ENCODE data around the gene TOR1A.
"Not testable (repeated sequence)": the region's sequence is repeated elsewhere in the genome, so short reads cannot be mapped to it uniquely, and the experiment has no call there.

Gene TOR1A

GRCh38 chr9:129822898-129823541 lies 916 bp downstream of the TOR1A start:
- DNase-seq (ENCODE audit: low spot score): no peak

DNA sequence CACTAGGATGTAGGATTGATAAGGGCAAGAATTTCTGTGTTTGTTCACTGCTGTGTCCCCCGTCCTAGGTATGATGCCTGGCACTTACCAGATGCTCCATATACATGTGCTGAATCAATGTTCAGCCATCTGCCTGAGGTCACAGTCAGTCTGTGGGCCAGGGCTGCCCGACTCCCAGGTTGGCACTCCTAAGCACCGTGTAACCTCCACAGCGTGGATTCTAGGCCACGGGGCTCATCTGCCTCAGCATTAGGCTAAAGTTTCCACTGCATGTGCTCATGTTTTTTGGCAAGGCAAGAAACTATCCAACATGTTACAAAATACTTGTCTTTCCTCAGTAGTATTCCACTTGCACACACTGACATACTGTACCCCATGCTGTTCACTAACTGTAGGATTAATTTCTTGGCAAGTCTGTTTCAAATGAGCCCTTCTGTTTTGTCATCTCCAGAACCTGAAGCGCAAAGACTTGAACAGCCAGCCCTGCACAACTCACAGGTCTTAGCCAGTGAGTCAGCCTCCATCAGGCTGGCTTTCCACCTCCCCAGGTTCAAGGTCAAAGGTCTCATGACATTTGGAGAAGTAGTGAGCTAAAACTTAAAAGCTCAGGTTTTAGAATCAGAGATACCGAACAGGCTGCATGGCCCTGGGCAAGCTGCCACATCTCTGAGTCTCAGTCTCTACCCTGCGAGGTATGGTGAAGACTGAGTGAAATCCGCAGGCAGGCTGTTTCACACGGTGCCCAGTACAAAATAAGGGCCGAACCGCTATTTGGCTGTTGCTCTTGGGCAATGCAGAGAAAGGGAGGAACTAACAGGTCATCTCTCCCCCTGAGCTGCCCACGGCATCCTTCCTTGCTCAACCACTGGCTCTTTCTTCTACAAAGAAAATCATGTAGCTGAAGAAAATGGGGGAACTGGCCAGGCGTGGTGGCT lies 7.2 kb downstream of the TOR1A start:
- no peak for DNase-seq (ENCODE audit: low spot score)

GRCh38 chr9:129815278-129815677 lies 8.7 kb downstream of the TOR1A start:
- DNase-seq (ENCODE audit: low spot score): no peak

DNA sequence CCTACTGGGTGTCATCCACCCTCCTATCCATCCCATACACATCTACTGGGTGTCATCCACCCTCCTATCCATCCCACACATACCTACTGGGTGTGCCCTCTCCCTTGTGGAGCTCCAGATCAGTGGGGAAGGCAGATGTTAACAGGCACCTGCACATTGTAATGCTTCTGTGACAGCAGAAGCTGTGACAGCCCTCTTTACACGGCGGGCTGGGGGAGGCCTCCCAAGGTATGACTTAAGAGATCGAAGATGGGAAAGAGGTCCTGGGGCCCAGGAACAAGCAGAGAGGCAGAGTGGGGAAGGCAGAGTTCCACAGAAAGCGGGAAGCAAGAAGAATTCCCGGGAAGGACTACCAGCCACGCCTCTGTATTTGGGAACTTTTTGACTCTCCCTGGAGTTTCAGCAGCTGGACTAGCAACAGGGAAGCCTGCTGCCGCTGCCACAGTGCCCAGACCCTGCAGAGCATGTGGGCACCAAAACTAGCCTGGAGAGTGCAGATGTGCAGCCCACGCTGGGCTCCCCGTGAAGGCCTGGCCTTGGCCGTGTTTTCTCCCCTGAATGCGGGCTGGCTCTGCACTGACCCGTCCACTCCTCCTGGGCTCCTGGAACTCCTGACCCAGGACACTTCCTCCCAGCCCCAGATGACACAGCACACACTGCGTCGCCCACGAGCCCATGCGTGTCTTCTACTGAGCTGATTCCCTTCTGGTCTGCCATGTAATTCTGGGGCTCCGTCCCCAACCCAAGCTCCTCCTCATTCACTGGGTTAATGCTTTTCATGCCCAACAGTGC lies 9.3 kb downstream of the TOR1A start:
- no peak for DNase-seq (ENCODE audit: low spot score)

DNA sequence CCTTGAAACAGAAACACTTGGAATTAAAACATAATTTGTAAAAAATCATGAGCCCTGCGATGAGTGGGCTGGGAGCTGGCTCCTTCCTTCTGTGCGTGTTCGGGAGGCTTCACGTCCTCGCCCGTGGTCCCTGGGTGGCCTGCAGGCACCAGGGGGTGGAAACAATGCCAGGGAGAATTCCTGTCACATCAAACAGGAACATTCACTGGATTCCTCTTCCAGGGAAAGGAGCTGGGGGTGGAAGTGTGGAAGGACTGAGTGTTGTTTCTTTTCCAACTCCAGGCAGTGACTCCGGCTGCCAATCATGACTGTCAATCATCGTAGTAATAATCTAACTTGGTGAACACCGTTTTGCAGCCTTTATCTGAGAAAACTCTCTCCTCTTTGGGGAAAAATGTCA lies 10.3 kb downstream of the TOR1A start:
- DNase-seq (ENCODE audit: low spot score): no peak

GRCh38 chr9:129812385-129812784 lies 11.6 kb downstream of the TOR1A start:
- DNase-seq (ENCODE audit: low spot score): no peak

DNA sequence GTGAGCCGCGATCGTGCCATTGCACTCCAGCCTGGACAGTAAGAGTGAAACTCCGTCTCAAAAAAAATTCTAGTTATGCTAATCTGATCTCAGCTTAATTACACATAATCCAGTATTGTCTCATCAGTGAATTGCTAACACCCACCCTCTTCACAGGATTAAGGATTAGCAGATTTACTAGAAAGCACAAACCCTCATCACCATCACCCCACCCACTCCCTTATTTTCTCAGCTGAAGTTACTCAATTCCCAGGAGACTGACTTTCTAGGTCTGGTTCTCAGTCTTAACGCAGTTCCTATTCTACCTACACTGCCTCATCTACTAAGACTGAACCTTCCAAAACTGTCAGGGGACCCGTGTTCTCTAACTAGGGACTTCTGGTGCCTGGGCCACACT lies 12.0 kb downstream of the TOR1A start:
- no peak for DNase-seq (ENCODE audit: low spot score)

DNA sequence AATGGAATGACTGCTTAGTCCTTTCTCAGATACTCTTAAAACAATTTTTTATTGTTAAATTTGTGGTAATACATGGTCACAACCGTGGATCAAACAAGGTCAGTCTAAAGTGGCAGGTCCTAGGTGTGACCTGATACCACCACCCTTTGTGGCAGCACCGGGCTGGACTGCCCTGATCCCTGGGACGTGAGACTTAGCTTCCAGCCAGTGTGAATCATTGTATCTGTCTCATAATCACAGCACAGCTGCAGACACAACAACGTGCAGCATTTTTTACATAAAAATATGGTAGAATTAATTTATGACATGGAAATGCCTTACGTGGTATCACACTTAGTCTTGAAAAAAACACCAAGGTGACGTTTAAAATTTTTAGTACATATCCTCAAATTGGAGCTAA lies 13.1 kb downstream of the TOR1A start:
- DNase-seq (ENCODE audit: low spot score): no peak

GRCh38 chr9:129810116-129810515 lies 13.8 kb downstream of the TOR1A start:
- DNase-seq (ENCODE audit: low spot score): no peak

DNA sequence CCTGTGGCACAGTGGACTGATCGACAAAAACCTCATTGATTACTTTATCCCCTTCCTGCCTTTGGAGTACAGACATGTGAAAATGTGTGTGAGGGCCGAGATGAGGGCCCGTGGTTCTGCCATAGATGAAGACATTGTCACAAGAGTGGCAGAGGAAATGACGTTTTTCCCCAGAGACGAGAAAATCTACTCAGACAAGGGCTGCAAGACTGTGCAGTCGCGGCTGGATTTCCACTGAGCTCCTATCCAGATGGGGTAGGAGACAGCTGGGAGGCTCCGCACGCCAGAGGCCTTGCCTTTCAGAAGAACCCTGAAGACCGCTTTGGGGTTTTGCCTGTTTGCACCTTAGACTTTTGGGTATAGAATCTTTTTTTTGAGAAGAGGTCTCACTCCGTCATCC lies 14.6 kb downstream of the TOR1A start:
- DNase-seq (ENCODE audit: low spot score): no peak

DNA sequence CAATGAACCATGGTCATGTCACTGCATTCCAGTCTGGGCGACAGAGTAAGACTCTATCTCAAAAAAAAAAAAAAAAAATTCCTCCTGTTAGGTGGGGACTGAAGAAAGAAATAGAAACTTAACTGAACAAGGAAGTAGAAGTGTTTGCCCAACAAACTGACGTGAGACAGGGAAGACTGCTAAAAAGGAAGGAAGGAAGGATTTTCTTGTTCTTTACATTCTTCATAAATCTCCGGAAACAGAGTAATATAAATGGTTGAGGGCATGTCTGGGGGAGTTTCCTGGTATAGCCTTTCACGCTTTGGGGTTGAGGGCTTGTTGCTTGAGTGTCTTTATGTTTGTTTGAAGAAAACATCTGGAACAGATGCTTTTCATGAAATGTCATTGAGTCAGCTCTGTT lies 17.9 kb downstream of the TOR1A start:
- DNase-seq (ENCODE audit: low spot score): no peak

GRCh38 chr9:129803676-129804060 lies 20.3 kb downstream of the TOR1A start:
- DNase-seq (ENCODE audit: low spot score): peak; percentile 47

DNA sequence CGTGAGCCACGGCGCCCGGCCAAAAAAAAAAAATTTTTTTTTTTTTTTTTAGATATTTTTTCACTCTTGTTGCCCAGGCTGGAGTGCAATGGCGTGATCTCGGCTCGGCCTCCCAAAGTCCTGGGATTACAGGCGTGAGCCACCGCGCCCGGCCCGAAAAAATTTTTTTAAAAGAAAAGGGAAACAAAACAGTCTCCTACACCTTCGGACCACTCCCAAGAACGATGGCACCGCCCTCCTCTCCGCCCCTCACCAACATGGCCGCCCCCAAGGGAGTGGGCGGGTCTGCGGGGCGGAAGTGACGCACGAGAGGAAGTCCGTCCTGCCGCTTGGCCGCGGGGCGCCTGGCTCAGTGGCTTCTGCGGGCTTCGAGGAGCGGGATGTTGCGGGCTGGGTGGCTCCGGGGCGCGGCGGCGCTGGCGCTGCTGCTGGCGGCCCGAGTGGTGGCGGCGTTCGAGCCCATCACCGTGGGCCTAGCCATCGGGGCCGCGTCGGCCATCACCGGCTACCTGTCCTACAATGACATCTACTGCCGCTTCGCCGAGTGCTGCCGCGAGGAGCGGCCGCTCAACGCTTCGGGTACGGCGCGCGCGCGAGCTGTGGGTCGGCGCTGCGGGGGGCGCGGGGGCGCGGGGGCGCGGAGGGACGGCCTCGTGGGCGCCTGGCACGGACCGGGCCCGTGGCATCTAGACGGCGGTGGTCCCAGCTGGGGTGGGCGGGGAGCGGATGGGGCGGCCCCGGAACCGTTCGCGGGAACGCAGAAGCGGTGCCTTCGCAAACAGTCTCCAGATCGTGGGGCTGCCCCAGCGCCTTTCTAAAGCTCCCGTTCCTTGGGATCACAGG lies 20.9 kb downstream of the TOR1A start, which contains the start of gene TOR1B:
Gene TOR1B, plus strand, starts transcription at position 352 of the 843 bp plus-strand sequence. Its CDS starts 29 bp downstream, at position 381.
- DNase-seq (ENCODE audit: low spot score): peak; percentile 96

GRCh38 chr9:129801504-129801903 lies 22.4 kb downstream of the TOR1A start:
- DNase-seq (ENCODE audit: low spot score): no peak

DNA sequence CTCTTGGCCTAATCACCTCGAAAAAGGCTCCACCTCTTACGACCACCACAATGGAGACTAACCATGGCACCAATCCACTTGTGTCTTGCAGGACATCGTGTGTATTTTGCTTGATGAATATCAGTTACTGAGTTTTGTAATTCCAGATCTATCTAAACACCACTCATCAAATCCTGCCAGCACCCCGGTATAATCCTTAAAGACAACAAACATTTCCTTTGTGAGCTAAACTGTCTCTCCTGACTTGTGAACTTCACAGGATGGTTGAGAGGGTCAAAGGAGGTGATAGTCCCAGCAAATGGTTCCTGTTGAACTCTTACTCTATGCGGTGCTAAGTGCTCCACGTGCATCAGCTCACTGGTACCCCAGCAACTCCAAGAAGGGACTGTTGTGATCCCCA lies 25.0 kb downstream of the TOR1A start:
- DNase-seq (ENCODE audit: low spot score): no peak

DNA sequence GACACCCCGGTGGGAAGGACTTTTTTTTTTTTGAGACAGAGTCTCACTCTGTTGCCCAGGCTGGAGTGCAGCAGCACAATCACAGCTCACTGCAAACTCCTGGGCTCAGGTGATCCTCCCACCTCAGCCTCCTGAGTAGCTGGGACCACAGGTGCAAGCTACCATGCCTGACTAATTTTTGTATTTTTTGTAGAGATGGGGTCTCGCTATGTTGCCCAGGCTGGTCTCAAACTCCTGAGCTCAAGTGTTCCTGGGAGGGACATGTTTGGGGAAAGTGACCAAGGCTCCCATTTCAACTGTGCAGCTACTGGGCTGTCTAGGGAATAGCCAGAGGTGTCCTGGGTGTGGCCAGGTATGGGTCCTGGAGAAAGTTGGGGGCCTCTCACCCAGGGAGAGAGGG lies 27.9 kb downstream of the TOR1A start:
- not testable (repeated sequence) for DNase-seq (ENCODE audit: low spot score)

- no peak for DNase-seq (ENCODE audit: low spot score)
Measured at GRCh38 chr9:129794549-129794948, 29.4 kb downstream of the TOR1A start.

DNA sequence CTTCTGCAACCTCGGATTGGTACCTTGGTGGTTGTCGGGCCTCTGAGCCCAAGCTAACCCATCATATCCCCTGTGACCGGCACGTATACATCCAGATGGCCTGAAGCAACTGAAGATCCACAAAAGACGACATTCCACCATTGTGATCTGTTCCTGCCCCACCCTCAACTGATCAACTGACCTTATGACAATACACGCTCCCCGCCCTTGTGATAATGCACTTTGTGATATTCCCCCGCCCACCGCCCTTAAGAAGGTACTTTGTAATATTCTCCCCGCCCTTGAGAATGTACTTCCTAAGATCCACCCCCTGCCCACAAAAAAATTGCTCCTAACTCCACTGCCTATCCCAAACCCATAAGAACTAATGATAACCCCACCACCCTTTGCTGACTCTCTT lies 37.5 kb downstream of the TOR1A start:
- DNase-seq (ENCODE audit: low spot score): no peak

DNA sequence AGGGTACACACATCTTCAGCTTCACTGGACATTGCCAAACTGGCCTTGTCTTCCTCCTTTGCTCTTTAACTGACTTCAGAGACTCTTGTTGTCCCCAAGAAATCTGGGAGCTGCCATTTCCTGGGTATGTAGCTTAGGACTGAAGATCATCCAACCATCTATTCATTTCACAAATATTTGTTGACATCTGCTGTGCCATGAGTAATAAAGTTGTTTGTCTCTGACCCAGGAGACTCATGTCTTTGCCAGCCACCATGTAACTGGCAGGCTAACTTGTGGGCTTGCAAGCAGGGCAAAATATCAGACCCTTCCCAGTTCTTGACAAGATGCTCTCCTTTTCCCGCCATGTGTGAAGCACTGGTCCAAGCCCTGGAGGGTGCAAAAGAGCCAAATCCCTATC lies 38.1 kb downstream of the TOR1A start:
- no peak for DNase-seq (ENCODE audit: low spot score)

DNA sequence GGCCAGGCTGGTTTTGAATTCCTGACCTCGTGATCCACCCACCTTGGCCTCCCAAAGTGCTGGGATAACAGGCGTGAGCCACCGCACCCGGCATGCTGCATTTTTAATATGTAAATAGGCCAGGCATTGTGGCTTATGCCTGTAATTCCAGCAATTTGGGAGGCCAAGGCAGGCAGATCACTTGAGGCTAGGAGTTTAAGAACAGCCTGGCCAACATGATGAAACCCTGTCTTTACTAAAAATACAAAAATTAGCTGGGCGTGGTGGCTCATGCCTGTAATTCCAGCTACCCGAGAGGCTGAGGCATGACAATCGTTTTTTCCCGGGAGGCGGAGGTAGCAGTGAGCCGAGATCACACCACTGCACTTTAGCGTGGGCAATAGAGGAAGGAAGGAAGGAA lies 39.0 kb downstream of the TOR1A start:
- DNase-seq (ENCODE audit: low spot score): not testable (repeated sequence)

DNA sequence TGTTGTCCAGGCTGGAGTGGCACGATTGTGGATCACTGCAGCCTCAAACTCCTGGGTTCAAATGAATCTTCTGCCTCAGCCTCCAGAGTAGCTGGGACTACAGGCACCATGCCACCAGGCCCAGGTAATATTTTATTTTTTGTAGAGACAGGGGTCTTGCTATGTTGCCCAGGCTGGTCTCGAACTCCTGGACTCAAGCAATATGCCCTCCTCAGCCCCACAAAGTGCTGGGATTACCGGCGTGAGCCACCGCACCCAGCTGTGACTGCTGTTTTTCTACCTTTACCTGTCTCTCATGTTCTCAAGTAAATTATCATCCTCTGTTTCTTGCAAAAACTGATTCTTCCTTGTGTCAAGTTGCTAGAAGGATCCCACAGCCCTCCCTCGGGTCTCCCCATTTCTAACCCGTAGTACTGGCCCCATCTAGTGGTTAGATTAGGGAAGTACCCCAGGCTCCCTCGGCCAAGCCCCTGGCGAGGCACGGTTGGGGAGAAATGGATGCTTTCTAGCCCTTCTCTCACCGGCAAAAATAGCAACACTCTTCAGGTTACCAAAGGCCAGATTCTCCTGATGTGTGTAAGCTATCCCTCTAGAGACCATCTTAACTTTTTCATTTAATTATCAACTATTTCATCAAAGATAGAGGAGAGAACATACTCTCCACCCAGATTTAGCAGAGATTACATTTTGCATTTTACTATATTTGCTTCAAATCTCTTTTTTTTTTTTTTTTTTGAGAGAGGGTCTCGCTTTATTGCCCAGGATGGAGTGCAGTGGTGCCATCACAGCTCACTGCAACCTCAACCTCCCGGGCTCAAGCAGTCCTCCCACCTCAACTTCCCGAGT lies 40.2 kb downstream of the TOR1A start:
- DNase-seq (ENCODE audit: low spot score): peak; percentile 85

All from NAMALWA (cell line).